Measurements from ENCODE around the gene DCAF4L1.

DNA sequence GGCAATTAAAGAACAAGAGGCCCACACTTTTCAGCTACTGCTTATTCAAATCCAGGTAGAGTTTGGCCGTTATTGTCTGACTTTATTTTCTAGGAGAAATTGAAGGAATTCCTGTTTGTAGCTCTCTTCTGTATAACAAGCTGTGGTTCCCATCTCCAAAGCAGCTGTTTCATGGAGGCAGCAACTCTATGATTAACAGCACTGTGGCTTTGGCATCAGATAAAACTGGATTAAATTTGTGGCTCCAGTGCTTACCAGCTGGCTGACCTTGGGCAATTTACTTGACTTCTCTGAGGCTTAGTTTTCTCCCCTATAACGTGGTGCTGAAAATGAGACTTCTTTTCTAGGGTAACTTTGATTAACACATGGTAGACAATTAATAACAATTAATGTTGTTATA lies 36.9 kb downstream of the DCAF4L1 start:
- TF ChIP-seq, protein P1, sequence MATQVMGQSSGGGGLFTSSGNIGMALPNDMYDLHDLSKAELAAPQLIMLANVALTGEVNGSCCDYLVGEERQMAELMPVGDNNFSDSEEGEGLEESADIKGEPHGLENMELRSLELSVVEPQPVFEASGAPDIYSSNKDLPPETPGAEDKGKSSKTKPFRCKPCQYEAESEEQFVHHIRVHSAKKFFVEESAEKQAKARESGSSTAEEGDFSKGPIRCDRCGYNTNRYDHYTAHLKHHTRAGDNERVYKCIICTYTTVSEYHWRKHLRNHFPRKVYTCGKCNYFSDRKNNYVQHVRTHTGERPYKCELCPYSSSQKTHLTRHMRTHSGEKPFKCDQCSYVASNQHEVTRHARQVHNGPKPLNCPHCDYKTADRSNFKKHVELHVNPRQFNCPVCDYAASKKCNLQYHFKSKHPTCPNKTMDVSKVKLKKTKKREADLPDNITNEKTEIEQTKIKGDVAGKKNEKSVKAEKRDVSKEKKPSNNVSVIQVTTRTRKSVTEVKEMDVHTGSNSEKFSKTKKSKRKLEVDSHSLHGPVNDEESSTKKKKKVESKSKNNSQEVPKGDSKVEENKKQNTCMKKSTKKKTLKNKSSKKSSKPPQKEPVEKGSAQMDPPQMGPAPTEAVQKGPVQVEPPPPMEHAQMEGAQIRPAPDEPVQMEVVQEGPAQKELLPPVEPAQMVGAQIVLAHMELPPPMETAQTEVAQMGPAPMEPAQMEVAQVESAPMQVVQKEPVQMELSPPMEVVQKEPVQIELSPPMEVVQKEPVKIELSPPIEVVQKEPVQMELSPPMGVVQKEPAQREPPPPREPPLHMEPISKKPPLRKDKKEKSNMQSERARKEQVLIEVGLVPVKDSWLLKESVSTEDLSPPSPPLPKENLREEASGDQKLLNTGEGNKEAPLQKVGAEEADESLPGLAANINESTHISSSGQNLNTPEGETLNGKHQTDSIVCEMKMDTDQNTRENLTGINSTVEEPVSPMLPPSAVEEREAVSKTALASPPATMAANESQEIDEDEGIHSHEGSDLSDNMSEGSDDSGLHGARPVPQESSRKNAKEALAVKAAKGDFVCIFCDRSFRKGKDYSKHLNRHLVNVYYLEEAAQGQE (tag by site-specific recombination; IDR thresholded peaks at IDR 0.05): no peak
- TF ChIP-seq ZNF335 (tag by site-specific recombination; conservative IDR thresholded peaks at IDR 0.05): no peak
